NOMO-1 (cell line): Measurements from ENCODE around the gene ANKRD11.
A peak's percentile ranks its signal among the peaks of the same experiment; 100 is the strongest.
"Not testable (repeated sequence)": the region's sequence is repeated elsewhere in the genome, so short reads cannot be mapped to it uniquely, and the experiment has no call there.

Experiments
- DNase-seq, 2 experiments: peaks; one replicate each; lab custom pipeline; 2025; ENCODE audit not compliant: unreplicated experiment in 2 of 2; lab: John Stamatoyannopoulos, UW

Gene ANKRD11

DNA sequence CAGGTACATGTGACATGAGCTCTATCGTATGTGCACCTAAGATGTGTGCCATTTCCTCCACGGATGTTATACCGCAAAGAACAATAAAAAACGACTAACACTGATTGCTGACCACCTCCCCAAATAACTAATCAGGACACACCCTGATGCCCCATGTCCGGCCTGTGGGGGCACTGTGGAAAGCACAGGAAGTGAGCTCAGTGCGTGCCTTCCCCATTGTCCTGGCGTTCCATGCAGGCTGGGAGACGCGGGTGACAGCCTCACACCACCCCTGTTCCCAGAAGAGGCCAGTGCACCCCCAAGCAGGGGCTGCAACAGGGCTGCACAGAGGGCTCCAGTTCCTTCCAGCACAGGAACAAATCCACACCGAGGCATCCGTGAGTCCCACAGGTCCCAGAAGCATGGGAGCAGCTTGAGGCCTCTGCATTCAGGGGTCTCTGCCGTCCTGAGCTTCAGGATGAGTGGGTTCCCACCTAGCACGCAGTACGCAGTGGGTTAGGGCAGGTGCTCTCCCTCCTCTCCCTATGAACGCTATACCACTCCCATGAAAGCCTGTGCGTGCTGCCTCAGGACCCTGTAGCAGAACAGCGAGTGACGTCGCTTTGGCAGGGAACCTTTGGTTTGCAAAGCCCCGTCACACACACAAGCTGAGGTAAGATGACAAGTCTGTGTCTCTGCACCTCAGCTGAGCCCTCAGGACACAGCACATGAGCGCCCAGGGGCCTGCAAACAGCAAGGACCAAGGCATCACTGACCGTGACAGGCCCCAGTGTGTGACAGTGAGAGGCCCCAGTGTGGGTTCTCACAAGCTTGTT lies 155.2 kb downstream of the ANKRD11 start:
- no peak for DNase-seq

- DNase-seq: no peak
Observed at GRCh38 chr16:89334461-89334860, 155.9 kb downstream of the ANKRD11 start.

- DNase-seq: no peak
Observed at GRCh38 chr16:89334050-89334449, 156.3 kb downstream of the ANKRD11 start.

DNA sequence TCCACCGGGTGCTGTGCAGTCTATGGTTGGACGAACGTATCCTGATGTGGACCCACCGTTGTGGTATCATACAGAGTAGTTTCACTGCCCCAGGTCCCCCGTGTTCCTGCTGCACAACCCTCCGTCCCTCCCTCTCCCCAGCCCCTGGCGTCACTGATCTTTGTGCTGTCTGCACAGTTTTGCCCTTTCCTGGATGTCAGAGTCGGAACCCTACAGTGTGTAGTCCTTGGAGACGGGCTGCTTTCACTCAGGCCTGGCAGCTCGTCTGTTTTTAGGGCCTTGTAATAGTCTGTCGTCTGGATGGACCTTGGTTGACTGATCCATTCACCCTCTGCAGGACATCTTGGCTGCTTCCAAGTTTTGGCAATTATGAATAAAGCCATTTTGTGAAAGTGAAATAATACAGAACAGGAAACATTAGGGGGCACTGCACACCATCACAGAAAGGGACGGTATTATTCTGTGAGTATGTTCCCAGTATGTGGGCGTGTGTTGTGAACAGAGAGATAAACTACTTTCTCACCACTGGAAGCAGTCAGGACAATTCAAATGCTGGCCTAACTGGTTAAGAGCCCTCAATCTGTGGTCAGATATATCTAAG lies 156.9 kb downstream of the ANKRD11 start:
- peak in 1 of 2 experiments; percentile 40 for DNase-seq

- no peak for DNase-seq
Observed at GRCh38 chr16:89332902-89333245, 157.5 kb downstream of the ANKRD11 start.

DNA sequence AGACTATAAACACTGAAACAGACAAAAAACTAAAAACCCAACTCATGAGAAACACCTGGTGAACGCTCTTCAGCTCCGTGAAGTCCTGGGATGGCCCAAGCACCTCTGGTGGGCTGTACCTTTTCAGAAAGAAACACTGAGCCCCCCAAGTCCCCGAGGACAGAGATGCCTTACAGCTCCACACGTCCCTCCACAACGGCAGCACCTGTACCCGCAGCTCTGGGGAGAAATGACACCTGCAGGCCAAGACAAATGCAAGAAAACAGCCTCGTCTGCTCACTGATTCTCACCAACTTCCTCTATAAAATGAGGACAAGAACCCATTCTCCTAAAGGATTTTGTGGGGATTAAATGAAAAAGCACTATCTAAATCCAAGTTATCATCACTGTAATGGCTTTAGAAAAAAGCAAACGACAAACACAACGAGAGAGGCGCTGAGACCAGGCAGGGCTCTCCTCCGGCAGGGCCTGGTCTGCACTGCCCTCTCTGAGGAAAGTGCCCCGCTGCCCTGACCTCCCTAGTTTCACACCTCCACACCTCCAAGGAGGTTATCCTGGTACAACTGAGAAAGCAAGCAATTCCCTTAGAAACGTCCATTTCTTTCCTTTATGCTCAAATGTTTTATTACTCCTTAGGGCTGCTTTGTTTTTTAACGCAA lies 158.0 kb downstream of the ANKRD11 start:
- no peak for DNase-seq

GRCh38 chr16:89331371-89332109 lies 158.8 kb downstream of the ANKRD11 start:
- DNase-seq: no peak

GRCh38 chr16:89330177-89330856 lies 160.0 kb downstream of the ANKRD11 start:
- DNase-seq: no peak

GRCh38 chr16:89329830-89330176 lies 160.6 kb downstream of the ANKRD11 start:
- DNase-seq: not testable (repeated sequence)

DNA sequence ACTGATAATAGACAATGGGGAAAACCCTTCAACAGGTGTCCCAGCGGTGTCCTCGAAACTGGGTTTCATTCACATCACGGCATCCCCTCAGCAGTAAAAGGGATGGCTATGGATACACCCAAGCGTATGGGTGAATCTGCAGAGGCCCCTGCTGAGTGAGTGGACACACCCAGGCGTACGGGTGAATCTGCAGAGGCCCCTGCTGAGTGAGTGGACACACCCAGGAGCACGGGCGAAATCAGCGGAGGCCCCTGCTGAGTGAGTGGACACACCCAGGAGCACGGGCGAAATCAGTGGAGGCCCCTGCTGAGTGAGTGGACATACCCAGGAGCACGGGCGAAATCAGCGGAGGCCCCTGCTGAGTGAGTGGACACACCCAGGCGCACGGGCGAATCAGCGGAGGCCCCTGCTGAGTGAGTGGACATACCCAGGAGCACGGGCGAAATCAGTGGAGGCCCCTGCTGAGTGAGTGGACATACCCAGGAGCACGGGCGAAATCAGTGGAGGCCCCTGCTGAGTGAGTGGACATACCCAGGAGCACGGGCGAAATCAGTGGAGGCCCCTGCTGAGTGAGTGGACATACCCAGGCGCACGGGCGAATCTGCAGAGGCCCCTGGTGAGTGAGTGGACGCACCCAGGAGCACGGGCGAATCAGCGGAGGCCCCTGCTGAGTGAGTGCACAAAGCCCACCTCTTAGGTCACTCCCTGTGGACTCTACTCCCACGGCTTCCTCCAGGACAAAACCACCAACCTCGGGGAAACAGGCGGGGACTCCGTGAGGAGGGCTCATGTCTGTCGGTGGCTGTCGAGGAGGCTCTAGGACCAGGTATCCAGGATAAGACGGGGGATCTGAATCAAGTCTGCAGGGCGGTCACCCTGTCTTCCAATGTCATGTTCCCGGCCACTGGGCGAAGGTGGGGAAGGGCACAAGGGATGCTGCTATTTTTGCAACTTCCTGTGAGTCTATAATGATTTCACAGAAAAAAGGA lies 161.7 kb downstream of the ANKRD11 start:
- not testable (repeated sequence) for DNase-seq

DNA sequence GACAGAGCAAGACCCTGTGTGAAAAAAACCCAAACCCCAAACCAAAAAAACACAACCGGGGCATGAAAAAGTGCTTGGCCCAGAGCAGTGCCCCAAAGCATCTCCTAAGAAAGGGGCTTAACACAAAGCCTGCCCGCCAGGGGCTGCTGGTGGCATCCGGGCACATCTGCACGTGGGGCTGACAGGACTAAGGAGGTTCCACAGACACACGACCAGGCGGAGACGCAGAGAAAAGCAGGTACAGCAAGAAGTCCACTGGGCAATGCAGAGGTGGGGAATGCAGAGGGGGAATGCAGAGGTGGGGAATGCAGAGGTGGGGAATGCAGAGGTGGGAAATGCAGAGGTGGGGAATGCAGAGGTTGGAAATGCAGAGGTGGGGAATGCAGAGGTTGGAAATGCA lies 163.6 kb downstream of the ANKRD11 start:
- DNase-seq: no peak

DNA sequence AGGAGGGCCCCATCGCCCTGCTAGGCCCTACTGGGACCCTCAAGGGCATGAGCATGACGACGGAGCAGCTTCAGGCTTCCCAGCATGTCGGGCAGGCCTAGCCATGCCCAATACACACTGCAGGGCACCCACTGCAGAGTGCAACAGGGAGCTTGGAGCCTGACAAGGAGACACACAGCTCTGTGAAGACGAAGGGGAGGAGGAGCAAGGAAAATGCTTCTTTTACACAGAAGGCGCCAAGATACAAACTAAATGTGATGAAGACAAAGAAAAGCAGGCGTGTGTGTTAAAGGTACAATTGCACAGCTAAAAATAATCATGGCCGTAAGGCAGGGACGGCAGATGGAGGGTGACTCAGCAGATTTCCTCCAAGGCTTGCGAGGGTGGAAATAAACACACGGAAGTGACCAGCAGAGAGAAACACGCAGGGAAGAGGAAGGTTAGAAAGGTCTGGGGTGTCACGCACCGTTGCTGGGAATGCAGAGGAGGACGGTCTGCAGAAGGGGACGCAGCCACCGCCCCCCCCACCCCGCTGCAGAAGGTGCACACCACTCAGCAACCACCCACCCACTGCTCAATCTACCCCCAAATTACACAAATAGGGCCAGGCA lies 164.4 kb downstream of the ANKRD11 start:
- peak; percentile 65 to 86 for DNase-seq

DNA sequence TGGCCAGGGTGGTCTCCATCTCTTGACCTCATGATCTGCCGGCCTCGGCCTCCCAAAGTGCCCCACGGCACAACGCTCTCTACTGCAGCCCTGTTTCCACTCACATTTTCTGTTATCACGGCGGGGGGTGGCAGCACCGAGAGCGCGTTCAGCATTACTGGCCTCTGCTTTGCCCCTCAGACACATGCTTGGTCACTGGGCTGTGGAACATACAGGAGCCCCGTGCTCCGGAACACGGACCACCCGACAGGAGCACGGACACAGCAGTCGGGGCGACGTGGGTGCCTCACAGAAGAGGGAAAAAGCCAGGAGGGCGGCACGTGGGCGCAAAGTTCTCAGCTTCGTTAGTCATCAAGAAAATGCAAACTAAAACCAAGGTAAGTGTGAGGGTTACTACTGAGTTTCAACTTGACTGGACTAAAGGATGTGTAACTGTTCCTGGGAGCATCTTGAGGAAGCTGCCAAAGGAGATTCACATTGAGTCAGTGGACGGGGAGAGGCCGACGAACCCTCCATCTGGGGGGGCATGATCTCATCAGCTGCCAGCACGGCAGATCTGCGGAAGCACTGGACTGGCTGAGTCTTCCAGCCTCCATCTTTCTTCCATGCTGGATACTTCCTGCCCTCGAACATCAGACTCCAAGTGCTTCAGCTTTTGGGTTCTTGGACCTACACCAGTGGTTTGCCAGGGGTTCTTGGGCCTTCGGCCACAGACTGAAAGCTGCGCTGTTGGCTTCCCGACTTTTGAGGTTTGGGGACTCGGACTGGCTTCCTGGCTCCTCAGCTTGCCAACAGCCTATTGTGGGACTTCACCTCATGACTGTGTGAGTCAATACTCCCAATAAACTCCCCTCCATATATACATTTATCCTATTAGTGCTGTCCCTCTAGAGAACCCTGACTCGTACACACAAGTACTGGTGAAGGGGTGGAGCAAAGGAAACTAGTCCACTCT lies 166.0 kb downstream of the ANKRD11 start:
- DNase-seq: no peak

DNA sequence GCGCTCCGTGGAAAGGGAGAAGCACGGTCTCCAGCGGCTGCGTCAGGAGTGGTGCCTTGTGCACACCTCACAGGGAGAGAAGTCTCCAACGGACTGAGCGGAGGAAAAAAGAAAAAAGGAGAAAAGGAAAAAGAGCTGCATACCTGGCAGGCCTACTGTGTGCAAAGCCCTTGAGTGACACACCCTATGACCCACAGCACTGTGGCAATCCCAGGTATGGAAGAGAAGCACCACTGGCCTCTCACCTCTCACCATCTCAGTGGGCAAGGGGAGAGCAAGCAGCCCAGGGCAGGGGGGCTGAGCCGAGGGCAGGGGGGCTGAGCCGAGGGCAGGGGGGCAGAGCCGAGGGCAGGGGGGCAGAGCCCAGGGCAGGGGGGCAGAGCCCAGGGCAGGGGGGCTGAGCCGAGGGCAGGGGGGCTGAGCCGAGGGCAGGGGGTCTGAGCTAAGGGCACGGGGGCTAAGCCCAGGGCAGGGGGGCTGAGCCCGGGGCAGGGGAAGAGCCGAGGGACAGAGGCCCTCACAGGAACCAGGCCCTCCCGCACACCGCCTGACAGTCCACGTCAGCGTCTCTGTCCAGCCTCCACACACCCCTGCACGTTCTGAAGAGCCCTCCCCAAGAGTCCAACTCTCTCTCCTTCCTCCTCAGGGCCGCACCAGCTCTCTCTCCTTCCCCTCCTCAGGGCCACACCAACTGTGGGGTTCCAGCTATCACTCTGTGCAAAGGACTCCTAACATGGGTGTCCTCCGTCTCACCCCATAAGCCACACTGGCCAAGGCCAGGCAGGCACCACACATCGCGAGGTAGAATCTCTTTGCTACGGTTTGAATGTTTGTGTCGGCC lies 167.0 kb downstream of the ANKRD11 start:
- no peak for DNase-seq

- peak; percentile 26 to 43 for DNase-seq
Observed at GRCh38 chr16:89322321-89323119, 167.8 kb downstream of the ANKRD11 start.

GRCh38 chr16:89320782-89321501 lies 169.4 kb downstream of the ANKRD11 start:
- no peak for DNase-seq
